ENCODE measurements around the gene LARGE1.

GRCh38 chr22:33865248-33865647, 55.0 kb downstream of the LARGE1 start:
- TF ChIP-seq, protein P1, sequence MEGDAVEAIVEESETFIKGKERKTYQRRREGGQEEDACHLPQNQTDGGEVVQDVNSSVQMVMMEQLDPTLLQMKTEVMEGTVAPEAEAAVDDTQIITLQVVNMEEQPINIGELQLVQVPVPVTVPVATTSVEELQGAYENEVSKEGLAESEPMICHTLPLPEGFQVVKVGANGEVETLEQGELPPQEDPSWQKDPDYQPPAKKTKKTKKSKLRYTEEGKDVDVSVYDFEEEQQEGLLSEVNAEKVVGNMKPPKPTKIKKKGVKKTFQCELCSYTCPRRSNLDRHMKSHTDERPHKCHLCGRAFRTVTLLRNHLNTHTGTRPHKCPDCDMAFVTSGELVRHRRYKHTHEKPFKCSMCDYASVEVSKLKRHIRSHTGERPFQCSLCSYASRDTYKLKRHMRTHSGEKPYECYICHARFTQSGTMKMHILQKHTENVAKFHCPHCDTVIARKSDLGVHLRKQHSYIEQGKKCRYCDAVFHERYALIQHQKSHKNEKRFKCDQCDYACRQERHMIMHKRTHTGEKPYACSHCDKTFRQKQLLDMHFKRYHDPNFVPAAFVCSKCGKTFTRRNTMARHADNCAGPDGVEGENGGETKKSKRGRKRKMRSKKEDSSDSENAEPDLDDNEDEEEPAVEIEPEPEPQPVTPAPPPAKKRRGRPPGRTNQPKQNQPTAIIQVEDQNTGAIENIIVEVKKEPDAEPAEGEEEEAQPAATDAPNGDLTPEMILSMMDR (IDR thresholded peaks at IDR 0.05) = no peak
- TF ChIP-seq POLR2A (IDR thresholded peaks at IDR 0.05) = no peak

All from Peyer's patch (tissue), 4 donors.